ENCODE results near the gene PKP1. TPM values are rescaled to one million over a fixed set of nuclear protein-coding genes. Genes with fewer than 3 reads are reported as not detected.

The PKP1 gene
- total RNA-seq, 1 donor, result under 0.01 TPM

DNA sequence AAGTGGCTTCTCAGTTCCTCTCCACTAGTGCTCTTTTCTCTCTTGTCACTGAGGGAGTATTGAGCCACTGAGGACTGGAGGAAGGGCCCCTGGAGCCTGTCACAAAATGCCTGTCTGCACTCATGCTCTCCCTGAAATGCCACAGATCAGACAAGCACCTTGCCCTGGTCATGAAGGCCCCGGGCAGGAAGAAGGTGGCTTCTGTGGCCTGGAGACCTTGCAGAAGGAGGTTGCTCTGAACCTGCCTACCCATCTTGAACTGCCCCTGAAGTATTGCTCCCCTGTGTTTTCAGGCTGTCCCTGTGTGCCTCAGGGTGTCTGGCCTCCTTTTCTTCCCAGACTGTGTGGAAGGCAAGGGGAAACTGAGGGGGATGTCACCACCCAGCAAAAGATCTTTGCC, 3.1 kb downstream of the PKP1 start:
- DNase-seq (ENCODE audit: low read depth), result no peak
- TF ChIP-seq, protein P1, sequence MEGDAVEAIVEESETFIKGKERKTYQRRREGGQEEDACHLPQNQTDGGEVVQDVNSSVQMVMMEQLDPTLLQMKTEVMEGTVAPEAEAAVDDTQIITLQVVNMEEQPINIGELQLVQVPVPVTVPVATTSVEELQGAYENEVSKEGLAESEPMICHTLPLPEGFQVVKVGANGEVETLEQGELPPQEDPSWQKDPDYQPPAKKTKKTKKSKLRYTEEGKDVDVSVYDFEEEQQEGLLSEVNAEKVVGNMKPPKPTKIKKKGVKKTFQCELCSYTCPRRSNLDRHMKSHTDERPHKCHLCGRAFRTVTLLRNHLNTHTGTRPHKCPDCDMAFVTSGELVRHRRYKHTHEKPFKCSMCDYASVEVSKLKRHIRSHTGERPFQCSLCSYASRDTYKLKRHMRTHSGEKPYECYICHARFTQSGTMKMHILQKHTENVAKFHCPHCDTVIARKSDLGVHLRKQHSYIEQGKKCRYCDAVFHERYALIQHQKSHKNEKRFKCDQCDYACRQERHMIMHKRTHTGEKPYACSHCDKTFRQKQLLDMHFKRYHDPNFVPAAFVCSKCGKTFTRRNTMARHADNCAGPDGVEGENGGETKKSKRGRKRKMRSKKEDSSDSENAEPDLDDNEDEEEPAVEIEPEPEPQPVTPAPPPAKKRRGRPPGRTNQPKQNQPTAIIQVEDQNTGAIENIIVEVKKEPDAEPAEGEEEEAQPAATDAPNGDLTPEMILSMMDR (IDR thresholded peaks at IDR 0.05; ENCODE audit: insufficient read depth, low read length), result no peak
- H3K4me3 ChIP-seq (ENCODE audit: low read depth, low read length), result no peak overlapping the region

DNA sequence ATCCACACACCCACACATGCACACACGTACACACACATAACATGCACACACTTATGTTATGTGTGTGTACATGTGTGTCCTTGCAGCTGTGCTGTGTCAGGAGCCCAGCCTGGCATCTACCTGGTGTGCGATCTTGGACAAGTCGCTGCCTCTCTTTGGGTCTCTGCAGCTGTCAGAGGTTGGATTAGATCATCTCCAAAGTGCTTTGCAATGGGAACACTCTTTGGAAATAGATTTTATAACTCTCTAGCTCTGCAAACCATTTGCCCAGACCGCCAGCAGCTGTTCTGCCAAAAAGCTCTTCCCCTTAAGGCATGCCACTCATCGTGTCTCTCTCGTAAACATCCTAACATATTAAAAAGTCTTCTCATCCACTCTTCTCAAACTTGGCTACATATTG, 4.7 kb downstream of the PKP1 start:
- TF ChIP-seq, protein P1 (IDR thresholded peaks at IDR 0.05; ENCODE audit: insufficient read depth, low read length), result no peak
- DNase-seq (ENCODE audit: low read depth), result no peak
- no peak overlapping the region for H3K4me3 ChIP-seq (ENCODE audit: low read depth, low read length)

DNA sequence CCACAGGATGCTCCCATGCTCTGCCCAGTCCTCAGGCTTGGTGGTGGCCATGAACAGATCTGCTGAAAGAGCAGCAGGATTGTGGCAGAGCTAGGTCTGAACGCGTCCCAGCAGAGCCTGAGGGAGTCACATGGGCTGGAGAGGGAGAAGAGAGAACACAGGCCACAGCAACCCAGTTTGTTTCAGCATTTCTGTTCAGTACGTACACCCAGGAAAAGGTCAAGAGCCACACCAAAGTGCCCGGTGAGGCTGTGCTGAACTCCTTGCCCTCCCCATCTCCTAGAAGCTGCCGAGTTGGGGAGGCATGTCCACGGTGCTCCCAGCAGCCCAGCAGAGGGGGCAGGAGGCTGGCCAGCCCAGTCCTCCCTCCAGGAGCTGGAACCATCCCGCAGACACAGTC, 5.5 kb downstream of the PKP1 start:
- H3K4me3 ChIP-seq (ENCODE audit: low read depth, low read length), result no peak overlapping the region
- DNase-seq (ENCODE audit: low read depth), result no peak
- TF ChIP-seq, protein P1 (IDR thresholded peaks at IDR 0.05; ENCODE audit: insufficient read depth, low read length), result no peak

DNA sequence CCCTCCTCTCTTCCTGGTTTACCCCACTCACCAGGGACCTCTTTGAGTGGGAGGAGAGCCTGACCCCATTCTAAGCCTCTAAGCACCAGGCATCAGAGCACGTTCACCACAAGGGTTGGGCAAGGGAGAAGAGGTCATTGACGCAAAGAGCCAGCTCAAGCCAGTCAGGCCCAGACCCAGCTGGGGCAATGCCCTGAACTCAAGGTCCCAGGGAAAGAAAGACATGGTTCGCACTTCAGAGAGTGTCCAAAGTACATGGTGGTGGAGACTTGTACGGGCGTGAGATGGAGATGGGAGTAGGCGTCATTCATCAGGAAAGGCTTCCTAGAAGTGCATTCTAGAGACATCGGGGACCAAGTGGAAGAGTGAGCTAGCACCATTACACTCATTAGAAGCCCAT, 7.2 kb downstream of the PKP1 start:
- TF ChIP-seq, protein P1 (IDR thresholded peaks at IDR 0.05; ENCODE audit: insufficient read depth, low read length), result no peak
- no peak overlapping the region for H3K4me3 ChIP-seq (ENCODE audit: low read depth, low read length)
- DNase-seq (ENCODE audit: low read depth), result no peak

DNA sequence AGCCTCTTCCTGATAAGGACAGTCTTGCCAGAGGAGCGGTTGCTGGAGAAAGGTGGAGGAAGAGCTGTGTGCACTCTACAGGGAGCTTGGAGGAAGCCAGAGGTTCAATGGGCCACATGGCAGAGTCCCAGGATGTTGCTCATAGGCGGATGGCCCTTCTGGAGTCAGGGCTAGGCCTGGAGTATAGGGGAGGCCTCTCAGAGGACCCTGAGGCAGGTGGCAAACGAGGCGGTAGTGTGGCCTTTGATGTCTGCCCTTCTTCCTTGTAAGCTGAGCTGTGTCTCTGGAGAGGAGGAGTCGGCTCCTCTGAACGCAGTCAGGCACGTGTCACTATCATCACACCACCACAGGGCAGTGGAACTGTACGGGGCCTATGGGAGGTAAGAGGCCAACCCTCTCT, 8.6 kb downstream of the PKP1 start:
- DNase-seq (ENCODE audit: low read depth), result no peak
- TF ChIP-seq, protein P1 (IDR thresholded peaks at IDR 0.05; ENCODE audit: insufficient read depth, low read length), result no peak
- H3K4me3 ChIP-seq (ENCODE audit: low read depth, low read length), result no peak overlapping the region

DNA sequence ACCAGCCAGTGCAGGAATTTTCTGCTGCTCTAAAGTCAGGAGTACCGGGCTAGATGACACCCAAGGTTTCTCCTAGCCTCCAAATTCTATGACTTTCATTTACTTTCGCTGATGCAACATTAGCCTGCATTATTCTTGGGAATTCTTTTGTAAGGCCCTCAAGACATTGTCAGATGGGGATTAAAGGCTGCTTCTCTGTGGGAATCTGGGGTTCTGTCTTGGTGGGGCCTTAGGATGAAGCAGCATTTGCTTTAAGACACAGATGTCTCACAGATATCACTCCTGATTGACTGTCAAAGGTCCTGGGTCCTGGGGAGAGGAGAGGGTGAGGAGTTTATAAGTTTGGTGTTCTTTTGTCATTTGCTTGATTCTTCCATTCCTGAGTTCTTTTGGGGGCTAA, 11.6 kb downstream of the PKP1 start:
- H3K4me3 ChIP-seq (ENCODE audit: low read depth, low read length), result no peak overlapping the region
- no peak for DNase-seq (ENCODE audit: low read depth)
- TF ChIP-seq, protein P1 (IDR thresholded peaks at IDR 0.05; ENCODE audit: insufficient read depth, low read length), result no peak

DNA sequence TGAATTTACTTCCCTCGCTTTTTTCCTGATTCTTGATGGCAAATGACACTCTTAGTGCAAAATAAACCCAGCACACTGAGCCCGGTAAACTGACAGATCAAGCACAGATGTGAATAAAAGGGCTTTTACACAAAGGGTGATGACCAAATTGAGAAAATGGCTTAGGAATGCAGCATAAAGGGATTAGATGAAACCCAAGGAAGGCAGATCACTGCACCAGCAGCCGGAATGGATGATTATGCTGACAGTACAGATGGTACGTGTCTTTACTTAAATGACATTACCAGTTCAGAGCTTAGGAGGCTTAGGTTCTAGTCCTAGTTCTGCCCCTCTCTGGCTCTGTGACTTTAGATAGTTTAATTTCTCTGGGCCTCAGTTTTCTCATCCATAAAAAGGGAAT, 12.0 kb downstream of the PKP1 start:
- TF ChIP-seq, protein P1 (IDR thresholded peaks at IDR 0.05; ENCODE audit: insufficient read depth, low read length), result no peak
- no peak overlapping the region for H3K4me3 ChIP-seq (ENCODE audit: low read depth, low read length)
- DNase-seq (ENCODE audit: low read depth), result no peak
